ENCODE measurements around the gene ATXN10.

Gene ATXN10

DNA sequence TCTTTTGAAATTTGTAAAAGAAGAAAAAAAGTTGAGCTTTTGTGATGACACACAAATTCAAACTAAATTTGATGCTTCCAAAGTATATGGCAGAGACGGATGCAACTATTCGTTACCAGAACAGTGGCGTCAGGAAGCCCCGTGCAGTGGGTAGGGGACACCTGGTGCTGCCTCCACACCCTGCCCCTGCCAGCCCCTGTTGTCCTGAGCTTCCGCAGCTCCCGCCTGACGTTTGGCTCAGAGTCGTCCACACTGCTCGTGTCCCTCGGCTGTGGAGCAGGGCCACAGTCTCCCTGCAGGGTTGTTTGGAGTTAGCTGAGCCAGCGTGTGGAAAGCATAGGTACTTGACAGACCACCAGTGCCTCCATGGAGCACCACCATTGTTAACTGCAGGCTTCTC, 86.3 kb downstream of the ATXN10 start:
- no peak for DNase-seq (ENCODE audit: low spot score)

DNA sequence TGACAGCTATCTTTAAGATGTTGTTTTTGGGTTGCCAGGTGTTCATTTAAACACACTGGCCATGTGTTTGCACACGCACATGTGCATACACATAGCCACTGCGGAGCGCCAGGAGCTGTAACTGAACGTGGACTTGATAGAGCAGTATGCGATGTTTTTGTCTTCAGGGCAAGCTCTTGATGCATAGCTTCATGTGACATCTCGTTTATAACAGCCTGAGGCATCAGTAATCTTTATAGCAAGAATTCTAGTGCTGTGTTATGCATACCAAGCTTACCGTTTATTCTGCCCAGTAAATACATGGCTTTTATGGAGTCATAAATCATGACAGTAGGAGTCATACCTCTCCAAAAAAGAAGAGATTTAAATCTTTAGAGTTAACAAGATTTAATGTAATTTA, 87.0 kb downstream of the ATXN10 start:
- no peak for DNase-seq (ENCODE audit: low spot score)

DNA sequence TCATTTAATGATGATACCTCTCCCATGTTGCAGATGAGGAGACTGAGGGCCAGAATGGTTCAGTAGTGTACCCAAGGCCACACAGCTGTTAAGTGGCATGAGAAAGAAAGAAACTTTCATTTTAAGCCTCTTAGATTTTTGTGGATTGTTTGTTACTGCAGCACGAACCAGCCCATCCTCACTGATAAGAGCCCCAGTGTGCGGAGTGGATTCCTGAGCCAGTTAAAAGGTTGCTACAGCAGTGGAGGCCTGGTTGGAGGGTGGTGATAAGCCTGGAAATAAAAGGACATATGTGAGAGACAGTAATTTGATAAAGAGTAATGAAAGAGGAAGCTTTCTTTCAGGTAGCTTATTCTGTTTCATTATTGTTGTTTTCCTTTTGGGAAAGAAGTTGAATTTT, 89.0 kb downstream of the ATXN10 start:
- no peak for DNase-seq (ENCODE audit: low spot score)

DNA sequence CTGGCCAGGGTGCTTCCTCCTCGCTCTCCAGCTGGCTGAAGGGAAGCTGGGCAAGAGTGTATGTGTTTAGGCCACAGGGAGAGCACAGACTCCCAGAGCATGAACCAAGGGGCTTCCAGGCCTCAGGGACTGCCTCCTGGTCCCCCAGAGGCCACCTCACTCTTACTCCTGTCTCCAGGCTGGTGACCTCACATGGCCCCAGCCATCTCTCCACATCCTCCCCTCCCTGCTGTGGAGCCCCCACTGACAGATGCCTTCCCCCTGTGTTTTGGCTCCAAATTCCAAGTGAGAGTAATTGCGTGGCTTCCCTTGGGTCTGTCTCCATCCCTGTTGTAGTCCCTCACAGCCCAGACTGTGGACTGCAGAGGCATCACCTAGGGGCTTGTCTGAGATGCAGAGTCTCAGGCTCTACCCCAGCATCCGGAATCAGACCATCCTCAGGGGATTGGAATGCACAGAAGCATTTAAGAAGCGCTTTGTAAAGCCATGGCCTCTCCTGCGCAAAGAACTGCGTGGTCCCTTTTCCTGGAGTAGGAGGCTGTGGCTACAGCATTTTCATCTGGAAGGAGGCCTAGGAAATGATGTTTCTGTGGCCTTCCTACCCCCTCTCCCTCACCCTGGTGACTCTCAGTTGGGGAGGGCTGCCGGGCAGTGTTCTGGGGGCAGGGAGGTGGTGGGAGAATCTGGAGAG, 91.1 kb downstream of the ATXN10 start:
- DNase-seq (ENCODE audit: low spot score), result no peak

DNA sequence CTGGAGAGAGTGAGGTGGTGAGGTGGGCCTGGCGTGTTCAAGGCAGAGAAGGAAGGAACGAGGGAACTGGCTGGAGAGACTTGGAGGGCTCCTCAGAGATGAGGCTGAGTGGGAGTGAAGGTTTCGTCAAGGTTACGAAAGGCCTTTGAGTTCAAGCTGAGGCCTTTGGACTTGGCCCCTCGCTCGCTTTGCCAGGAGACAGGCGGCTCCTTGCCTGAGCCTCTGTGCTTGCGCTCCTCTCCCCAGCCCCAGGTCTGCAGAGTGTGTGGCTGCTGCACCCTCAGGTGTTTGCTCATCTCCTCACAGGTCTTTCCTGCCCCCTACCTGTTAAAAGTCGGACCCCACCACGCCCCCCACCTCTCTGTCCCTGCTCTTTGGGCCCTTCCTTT, 91.6 kb downstream of the ATXN10 start:
- peak; percentile 23 for DNase-seq (ENCODE audit: low spot score)

DNA sequence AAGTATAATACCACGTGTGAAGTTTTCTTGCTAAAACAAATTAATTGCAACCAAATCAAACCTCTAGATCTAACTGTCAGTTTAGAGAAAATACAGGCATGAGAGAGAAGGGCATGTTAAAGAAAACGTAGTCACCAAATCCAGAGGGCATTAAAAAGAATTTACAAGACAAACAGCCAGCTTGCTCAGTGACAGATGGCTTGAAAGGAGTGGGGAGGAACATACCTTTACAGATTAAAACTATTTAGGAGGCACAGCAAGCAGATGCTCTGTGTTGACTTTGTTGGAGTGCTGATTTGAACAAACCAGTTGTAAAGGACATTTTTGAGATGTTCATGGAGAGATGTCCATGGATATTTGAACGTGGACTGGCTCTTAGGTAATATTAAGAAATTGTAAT, 96.9 kb downstream of the ATXN10 start:
- no peak for DNase-seq (ENCODE audit: low spot score)

- no peak for DNase-seq (ENCODE audit: low spot score)
Observed at GRCh38 chr22:45769569-45770210, 98.1 kb downstream of the ATXN10 start.

DNA sequence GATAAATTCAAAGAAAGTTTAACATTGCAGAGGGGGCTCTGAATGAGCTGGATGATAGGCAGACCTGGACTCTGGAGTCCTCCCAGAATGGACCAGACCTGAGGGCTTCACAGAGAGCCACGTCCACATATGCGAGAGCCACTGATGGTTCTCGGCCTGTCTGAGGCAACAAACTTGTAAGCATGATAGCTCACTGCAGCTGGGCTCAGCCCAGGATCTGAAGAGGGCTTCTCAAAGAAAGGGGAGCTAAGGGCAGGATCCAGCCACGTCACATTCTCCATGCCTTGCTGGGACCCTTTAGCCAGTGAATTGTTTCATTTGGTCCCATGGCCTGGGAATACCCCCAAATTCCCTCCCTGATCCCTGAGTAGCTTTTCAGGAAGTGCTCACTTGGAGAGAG, 98.9 kb downstream of the ATXN10 start:
- DNase-seq (ENCODE audit: low spot score), result no peak

DNA sequence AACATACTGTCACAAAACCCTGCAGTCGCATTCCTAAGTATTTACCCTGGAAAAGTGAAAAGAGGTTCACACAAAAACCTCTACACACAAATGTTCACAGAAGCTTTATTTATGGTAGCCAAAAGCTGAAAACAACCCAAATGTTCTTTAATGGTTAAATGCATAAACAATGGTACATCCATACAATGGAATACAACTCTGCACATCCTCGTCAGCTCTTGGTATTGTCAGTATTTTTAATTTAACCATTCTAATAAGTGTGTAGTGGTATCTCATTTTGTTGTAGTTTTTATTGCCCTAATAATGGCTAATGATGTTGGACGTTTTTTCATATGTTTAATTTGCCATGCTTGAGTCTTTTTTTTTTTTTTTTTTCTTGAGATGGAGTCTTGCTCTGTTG, 99.4 kb downstream of the ATXN10 start:
- DNase-seq (ENCODE audit: low spot score), result no peak

- no peak for DNase-seq (ENCODE audit: low spot score)
Observed at GRCh38 chr22:45771711-45772110, 100.1 kb downstream of the ATXN10 start.

DNA sequence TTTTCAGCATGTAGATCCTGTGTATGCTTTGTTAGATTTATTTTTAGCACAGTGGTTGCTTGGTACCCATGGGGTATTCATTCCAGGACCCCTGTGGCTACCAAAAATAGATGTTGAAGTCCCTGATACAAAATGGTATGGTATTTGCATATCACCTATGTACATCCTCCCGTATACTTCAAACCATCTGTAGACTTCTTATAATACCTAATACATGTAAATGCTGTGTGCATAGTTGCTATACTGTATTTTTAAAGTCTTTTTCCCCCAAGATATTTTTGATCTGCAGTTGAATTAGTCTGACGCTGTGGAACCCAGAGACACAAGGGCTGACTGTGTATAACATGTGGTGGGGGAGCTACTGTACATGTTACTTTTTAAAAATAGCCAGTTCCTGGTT, 101.1 kb downstream of the ATXN10 start:
- DNase-seq (ENCODE audit: low spot score), result no peak

DNA sequence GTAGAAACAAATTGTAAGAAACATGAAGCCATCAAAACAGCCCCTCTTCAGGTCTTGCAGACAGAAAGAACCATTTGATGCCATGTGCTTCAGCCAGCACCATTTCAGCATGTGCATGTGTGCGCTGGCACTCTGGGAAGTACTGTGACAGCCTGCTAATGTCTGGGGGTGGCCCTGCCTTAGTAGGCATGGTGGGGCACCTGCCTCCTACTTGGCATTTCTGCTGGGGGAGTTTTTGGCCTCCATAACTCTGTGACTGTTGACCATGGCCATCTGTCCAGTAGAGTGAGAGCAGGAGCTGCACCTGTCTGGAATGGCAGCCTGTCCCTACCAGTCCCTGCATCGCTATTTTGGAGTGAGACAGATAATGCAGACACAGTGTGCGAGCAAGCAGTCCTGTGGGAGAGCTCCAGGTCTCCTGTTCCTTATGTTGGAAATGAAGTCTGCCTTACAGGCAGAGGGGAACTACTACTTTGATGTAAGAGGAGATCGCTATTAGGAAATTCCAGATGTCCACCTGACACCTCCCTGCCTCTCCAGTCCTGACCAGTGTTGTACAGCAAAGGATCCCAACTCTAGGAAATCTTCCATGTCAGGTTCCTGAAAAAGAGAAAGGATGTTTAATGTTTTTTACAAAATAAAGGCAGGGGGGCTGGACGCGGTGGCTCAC, 102.5 kb downstream of the ATXN10 start:
- no peak for DNase-seq (ENCODE audit: low spot score)

GRCh38 chr22:45775062-45775461, 103.4 kb downstream of the ATXN10 start:
- no peak for DNase-seq (ENCODE audit: low spot score)

GRCh38 chr22:45775569-45776312, 104.1 kb downstream of the ATXN10 start:
- DNase-seq (ENCODE audit: low spot score), result no peak

DNA sequence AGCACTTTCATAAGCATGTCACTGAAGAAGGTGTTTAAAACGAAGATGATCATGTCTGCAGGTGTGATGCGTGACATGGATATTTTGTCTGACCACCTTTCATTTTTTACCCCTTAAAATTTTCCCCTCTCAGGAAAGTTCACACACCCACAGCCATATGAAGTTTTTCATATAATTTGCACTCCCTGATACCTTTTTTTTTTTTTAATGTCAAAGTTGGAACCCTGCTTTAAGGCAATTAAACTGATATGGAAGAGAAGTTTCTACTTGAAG, 104.6 kb downstream of the ATXN10 start:
- DNase-seq (ENCODE audit: low spot score), result no peak

- DNase-seq (ENCODE audit: low spot score), result no peak
Observed at GRCh38 chr22:45777046-45777851, 105.6 kb downstream of the ATXN10 start.

GRCh38 chr22:45777852-45778375, 106.3 kb downstream of the ATXN10 start:
- DNase-seq (ENCODE audit: low spot score), result no peak

DNA sequence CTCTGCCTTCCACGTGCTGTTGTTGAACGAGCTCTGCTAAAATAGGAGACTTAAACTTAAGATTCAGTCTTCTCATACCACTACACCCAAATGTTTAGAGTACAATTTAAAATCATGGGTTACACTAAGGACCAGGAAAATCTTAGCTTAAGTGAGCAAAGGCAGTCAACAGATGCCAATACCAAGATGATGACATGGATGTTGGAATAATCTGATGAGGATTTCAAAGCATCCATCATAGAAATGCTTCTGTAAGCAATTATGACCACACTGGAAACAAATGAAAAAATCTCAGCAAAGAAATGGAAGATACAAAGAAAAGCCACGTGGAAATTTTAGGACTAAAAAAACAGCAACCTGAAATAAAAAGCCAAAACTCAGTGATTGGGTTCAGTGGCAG, 109.8 kb downstream of the ATXN10 start:
- DNase-seq (ENCODE audit: low spot score), result no peak

GRCh38 chr22:45781966-45782365, 110.3 kb downstream of the ATXN10 start:
- no peak for DNase-seq (ENCODE audit: low spot score)

DNA sequence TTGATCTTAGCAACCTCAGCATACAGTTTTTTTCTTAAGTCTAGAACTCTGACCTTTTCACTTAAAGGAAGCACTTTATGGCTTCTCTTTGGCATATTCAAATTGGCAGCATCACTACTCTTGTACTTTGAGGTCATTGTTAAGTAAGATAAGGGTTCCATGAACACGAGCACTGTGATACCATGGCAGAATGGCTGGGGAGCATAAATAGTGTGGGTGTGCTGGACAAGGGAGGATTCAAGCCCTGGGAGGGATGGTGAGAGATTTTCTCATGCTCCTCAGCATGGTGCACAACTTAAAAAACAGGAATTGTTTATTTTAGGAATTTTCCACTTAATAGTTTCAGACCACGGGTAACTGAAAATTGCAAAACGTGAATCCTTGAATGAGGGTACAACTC, 111.4 kb downstream of the ATXN10 start:
- DNase-seq (ENCODE audit: low spot score), result no peak

DNA sequence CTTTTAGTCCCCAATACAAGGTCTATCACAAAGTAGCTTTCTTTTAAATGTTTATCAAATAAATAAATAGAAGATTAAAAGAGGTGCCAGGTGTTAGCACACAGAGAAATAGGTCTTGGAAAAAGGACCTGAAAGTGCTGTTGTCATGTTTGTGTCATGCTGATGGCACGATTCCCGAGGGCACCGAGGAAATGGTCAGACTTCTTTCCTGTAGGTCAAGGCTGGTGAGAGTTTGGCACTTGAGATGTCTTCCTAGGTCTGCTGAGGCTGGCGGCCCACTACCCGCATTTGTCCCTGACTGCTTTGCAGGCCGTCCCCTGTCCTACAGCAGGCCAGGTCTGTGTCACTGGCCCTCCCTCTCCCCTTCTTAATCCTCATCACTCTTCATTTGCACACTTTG, 112.1 kb downstream of the ATXN10 start:
- DNase-seq (ENCODE audit: low spot score), result no peak
